ENCODE results near the gene EML6. TPM values are rescaled to one million over a fixed set of nuclear protein-coding genes. Genes with fewer than 3 reads are reported as not detected.
A peak's percentile ranks its signal among the peaks of the same experiment; 100 is the strongest.

EML6 gene
- polyA plus RNA-seq, 1 of the 3 experiments (the other 2 are of a cell fraction), result 1.1 TPM

DNA sequence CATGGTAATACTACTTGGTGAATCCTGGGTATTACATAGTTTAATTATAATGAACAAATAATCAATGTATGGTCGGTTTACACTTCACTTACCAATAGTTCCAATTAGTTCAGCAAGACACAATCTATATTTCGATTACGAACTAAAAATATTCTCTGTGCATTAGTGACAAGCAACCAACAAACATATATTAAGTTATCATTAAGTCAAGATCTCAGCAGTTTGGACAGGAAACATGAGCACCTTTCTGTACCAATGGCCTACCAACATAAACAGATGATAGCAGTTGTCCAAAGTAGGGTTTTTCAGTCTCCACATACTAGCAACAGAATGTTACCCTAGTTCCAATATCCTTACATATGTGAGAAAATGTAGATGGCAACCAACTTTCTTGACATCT is 294.0 kb downstream of the EML6 start:
- POLR2A ChIA-PET, result no interaction called here
- Histone ChIP-seq H4K20me1 (ENCODE audit: insufficient read depth) (peaks cover 100% of the 10 kb centered on the region), H3K4me1 (ENCODE audit: control insufficient read depth in 1 of 2, insufficient read depth in 2 of 2, low read depth in 1 of 2, low read length in 1 of 2) (peaks cover 0 to 37% of the 10 kb centered on the region in 2 experiments; a peak in 2 of 4 replicates), H3K79me2 (ENCODE audit: insufficient read depth) (peaks cover 100% of the 10 kb centered on the region), H3K27ac (ENCODE audit: low read depth in 2 of 2, low read length in 1 of 2) (peak overlapping the region in 1 of 2 experiments; percentile 35; a peak in 3 of 4 replicates), H3K9me2 (no peaks in the 10 kb centered on the region), H3K9me3 (no peaks in the 10 kb centered on the region), H3K27me3 (ENCODE audit: insufficient read depth) (no peaks in the 10 kb centered on the region), H3F3A (replicated peaks; ENCODE audit: insufficient read depth) (peaks cover 79% of the 10 kb centered on the region), H3K4me2 (peak overlapping the region; percentile 11; the same call in 1 of the 2 replicates), H2AFZ (ENCODE audit: low read depth) (no peak overlapping the region), H3K9ac (no peak overlapping the region), H3K4me3 (ENCODE audit: low read depth in 2 of 2, low read length in 1 of 2) (no peak overlapping the region), H3K36me3 (replicated peaks in 1 of 2; ENCODE audit: control insufficient read depth in 1 of 2, insufficient read depth in 2 of 2, low read length in 1 of 2) (peaks cover 20 to 58% of the 10 kb centered on the region in 2 experiments)
- DNase-seq, result no peak
- CTCF ChIA-PET, result interaction anchor here (1.2 to 13.2 kb wide), 5 partner anchors 9 to 156 kb away, joined by 3 to 215 read pairs (median 7); partner anchors contain the start of gene RTN4
- 96% methylated on average over 3 of the region's 3 CpGs for WGBS (ENCODE audit: low lambda C conversion rate)
- TF ChIP-seq, protein P1, sequence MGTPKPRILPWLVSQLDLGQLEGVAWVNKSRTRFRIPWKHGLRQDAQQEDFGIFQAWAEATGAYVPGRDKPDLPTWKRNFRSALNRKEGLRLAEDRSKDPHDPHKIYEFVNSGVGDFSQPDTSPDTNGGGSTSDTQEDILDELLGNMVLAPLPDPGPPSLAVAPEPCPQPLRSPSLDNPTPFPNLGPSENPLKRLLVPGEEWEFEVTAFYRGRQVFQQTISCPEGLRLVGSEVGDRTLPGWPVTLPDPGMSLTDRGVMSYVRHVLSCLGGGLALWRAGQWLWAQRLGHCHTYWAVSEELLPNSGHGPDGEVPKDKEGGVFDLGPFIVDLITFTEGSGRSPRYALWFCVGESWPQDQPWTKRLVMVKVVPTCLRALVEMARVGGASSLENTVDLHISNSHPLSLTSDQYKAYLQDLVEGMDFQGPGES (IDR thresholded peaks at IDR 0.05; ENCODE audit: low read depth, low read length), result no peak
- no peak for TF ChIP-seq REST (IDR thresholded peaks at IDR 0.05; ENCODE audit: low read depth, low read length)
- TF ChIP-seq RXRA (IDR thresholded peaks at IDR 0.05; ENCODE audit: borderline replicate concordance, low read depth), result no peak
- no peak for TF ChIP-seq SIN3A (IDR thresholded peaks at IDR 0.05; ENCODE audit: borderline replicate concordance, low read depth, low read length)

GRCh38 chr2:55017880-55018279 is 294.4 kb downstream of the EML6 start:
- no peaks in the 10 kb centered on the region for H3K27me3 ChIP-seq (ENCODE audit: insufficient read depth)
- no peak overlapping the region for H3K9ac ChIP-seq
- no peaks in the 10 kb centered on the region for H3K9me2 ChIP-seq
- peak overlapping the region; percentile 16 to 35; a peak in 3 of 4 replicates for H3K27ac ChIP-seq (ENCODE audit: low read depth in 2 of 2, low read length in 1 of 2)
- ChIA-PET CTCF (interaction anchor here (1.3 to 13.2 kb wide), 2 partner anchors 31 to 156 kb away, joined by 4 to 215 read pairs; no protein-coding TSS in a partner anchor), POLR2A (no interaction called here)
- H3F3A ChIP-seq (replicated peaks; ENCODE audit: insufficient read depth), result peaks cover 81% of the 10 kb centered on the region
- no peak overlapping the region for H3K4me3 ChIP-seq (ENCODE audit: low read depth in 2 of 2, low read length in 1 of 2)
- H4K20me1 ChIP-seq (ENCODE audit: insufficient read depth), result peaks cover 100% of the 10 kb centered on the region
- no peak overlapping the region for H2AFZ ChIP-seq (ENCODE audit: low read depth)
- H3K9me3 ChIP-seq, result no peaks in the 10 kb centered on the region
- peaks cover 100% of the 10 kb centered on the region for H3K79me2 ChIP-seq (ENCODE audit: insufficient read depth)
- 93% methylated on average over 3 of the region's 3 CpGs for WGBS (ENCODE audit: low lambda C conversion rate)
- H3K36me3 ChIP-seq (replicated peaks in 1 of 2; ENCODE audit: control insufficient read depth in 1 of 2, insufficient read depth in 2 of 2, low read length in 1 of 2), result peaks cover 20 to 58% of the 10 kb centered on the region in 2 experiments
- DNase-seq, result no peak
- H3K4me2 ChIP-seq, result peak overlapping the region; percentile 11; the same call in 1 of the 2 replicates
- no peak for TF ChIP-seq ELF1 (IDR thresholded peaks at IDR 0.05)
- TF ChIP-seq NRF1 (IDR thresholded peaks at IDR 0.05; ENCODE audit: low read depth, low read length), result no peak
- no peak for TF ChIP-seq REST (IDR thresholded peaks at IDR 0.05; ENCODE audit: low read depth, low read length)
- TF ChIP-seq SMC3 (IDR thresholded peaks at IDR 0.05; ENCODE audit: low read depth, low read length), result no peak
- no peak for TF ChIP-seq NFIC (IDR thresholded peaks at IDR 0.05; ENCODE audit: borderline replicate concordance)
- no peak for TF ChIP-seq YY1 (IDR thresholded peaks at IDR 0.05; ENCODE audit: low read depth)
- TF ChIP-seq, protein P1 (IDR thresholded peaks at IDR 0.05; ENCODE audit: low read depth, low read length), result no peak
- TF ChIP-seq MEF2A (IDR thresholded peaks at IDR 0.05; ENCODE audit: borderline replicate concordance, low read depth), result no peak
- no peak for TF ChIP-seq SIN3A (IDR thresholded peaks at IDR 0.05; ENCODE audit: borderline replicate concordance, low read depth, low read length)
- TF ChIP-seq FOSL2 (IDR thresholded peaks at IDR 0.05; ENCODE audit: borderline replicate concordance, low read depth), result no peak
- peaks cover 0 to 33% of the 10 kb centered on the region in 2 experiments; a peak in 2 of 4 replicates for H3K4me1 ChIP-seq (ENCODE audit: control insufficient read depth in 1 of 2, insufficient read depth in 2 of 2, low read depth in 1 of 2, low read length in 1 of 2)

Measured in SK-N-SH (cell line).